ENCODE results near the gene EGFR. TPM values are rescaled to one million over a fixed set of nuclear protein-coding genes. Genes with fewer than 3 reads are reported as not detected.

The EGFR gene
- total and polyA plus RNA-seq, 11 donors, result 2.3 to 29.6 (median 7.0) TPM

DNA sequence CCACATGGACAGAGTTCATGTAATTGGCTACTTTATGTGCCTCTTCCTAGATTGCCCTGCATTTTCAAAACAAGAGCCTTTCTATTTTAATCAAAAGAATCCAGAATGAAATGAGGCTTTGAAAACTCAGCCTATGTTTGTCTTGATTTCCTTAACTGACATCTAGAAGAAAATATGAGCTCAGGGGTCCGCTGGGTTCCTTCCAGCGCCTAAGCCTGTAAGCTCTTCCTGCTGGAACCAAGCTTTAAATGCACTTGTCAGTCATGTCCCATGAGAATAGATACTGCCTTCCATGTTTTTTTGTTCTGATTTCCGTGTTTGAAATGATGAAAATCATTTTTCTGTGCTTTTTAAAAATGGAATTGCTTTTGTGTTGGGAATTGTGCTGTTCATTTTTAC, 74.2 kb downstream of the EGFR start:
- no peaks in the 10 kb centered on the region for H3K27me3 ChIP-seq
- H3K9me3 ChIP-seq, result no peaks in the 10 kb centered on the region
- TF ChIP-seq, protein P1, sequence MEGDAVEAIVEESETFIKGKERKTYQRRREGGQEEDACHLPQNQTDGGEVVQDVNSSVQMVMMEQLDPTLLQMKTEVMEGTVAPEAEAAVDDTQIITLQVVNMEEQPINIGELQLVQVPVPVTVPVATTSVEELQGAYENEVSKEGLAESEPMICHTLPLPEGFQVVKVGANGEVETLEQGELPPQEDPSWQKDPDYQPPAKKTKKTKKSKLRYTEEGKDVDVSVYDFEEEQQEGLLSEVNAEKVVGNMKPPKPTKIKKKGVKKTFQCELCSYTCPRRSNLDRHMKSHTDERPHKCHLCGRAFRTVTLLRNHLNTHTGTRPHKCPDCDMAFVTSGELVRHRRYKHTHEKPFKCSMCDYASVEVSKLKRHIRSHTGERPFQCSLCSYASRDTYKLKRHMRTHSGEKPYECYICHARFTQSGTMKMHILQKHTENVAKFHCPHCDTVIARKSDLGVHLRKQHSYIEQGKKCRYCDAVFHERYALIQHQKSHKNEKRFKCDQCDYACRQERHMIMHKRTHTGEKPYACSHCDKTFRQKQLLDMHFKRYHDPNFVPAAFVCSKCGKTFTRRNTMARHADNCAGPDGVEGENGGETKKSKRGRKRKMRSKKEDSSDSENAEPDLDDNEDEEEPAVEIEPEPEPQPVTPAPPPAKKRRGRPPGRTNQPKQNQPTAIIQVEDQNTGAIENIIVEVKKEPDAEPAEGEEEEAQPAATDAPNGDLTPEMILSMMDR (IDR thresholded peaks at IDR 0.05), result no peak
- no peak for TF ChIP-seq POLR2A (IDR thresholded peaks at IDR 0.05)
- H3K36me3 ChIP-seq, result no peaks in the 10 kb centered on the region
- WGBS, 4 donors, result 41 to 66% (median 55%) methylated on average over 3 of the region's 3 CpGs
- intact Hi-C loops (cut with DNase I), result loop anchor here in 2 of 10 donors (1.0 to 5.0 kb wide), 2 partner anchors 40 to 76 kb away; partner anchors contain the start of gene EGFR (in 1 of the 2)
- H3K4me3 ChIP-seq, result no peak overlapping the region
- H3K4me1 ChIP-seq, result peaks cover 0 to 55% (median 26%) of the 10 kb centered on the region in 12 donors
- H3K27ac ChIP-seq, result peak overlapping the region in 8 of 12 donors; percentile 3 to 46 (median 28)
- ATAC-seq, result no peak
- DNase-seq, result peak in 1 of 5 donors; percentile 14

DNA sequence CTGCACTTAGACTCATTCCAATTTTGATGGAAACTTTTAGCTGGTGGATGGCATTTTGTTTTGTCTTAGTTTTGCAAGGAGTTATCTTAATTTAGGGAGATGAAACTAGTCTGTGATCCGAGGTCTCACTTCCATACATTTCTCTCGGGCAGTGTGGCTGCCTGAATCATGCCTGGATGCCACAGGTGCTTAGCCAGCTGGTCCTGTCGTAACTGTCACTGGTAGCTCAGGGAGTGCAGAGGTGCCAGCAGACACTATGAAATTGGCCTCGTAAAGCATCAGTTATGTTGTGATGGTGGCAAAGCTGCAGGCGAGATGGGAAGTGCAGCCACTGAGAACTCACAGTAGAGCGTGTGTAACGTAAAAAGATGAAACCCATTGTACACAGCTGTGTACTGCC, 74.9 kb downstream of the EGFR start:
- intact Hi-C loops (cut with DNase I), result loop anchor here in 2 of 10 donors (1.0 to 5.0 kb wide), 2 partner anchors 40 to 76 kb away; partner anchors contain the start of gene EGFR (in 1 of the 2)
- Histone ChIP-seq H3K27me3 (no peaks in the 10 kb centered on the region), H3K4me1 (peaks cover 0 to 62% (median 28%) of the 10 kb centered on the region in 12 donors), H3K27ac (peak overlapping the region in 6 of 12 donors; percentile 10 to 46 (median 36)), H3K9me3 (no peaks in the 10 kb centered on the region), H3K4me3 (no peak overlapping the region), H3K36me3 (no peaks in the 10 kb centered on the region)
- DNase-seq (no peak), ATAC-seq (peak in 1 of 4 donors; percentile 21)
- WGBS, 4 donors, result 73 to 88% (median 76%) methylated on average over 7 of the region's 7 CpGs
- TF ChIP-seq, protein P1 (IDR thresholded peaks at IDR 0.05), result no peak
- no peak for TF ChIP-seq POLR2A (IDR thresholded peaks at IDR 0.05)

DNA sequence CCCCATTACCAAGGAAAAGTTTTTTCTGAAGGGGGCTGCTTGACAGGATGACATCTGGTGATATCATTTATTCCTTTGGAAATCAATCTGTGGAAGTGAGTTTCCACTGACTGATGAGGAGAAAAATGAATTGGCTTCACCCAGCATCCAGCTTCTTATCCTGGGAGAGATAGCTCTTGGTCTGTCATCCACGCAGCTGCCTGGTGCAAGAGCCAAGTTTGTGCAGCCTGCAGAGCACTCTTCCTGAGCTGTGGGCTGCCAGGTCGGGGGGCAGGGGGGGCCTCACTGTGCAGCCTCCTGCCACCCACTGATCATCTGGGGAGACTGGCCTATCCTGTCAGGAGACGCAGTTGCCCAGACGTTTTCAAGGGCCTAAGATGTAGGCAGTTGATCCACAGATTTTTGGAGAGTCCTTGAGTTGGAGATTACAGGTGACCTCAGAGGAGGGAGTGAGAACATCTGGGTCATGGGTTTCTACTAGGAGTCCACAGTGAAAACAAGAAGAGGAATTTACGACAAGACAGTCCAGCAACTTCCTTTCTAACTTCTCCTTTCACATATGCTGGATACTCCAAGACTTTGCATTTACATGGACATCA, 75.4 kb downstream of the EGFR start:
- Histone ChIP-seq H3K4me3 (no peak overlapping the region), H3K27ac (peak overlapping the region in 5 of 12 donors; percentile 10 to 46 (median 36)), H3K27me3 (no peaks in the 10 kb centered on the region), H3K4me1 (peaks cover 0 to 63% (median 29%) of the 10 kb centered on the region in 12 donors), H3K9me3 (no peaks in the 10 kb centered on the region), H3K36me3 (no peaks in the 10 kb centered on the region)
- WGBS, 4 donors, result 48 to 57% (median 57%) methylated on average over 4 to 5 of the region's 5 CpGs
- ATAC-seq, result peak in 1 of 4 donors; percentile 48
- peak in 1 of 5 donors; percentile 37 for DNase-seq
- TF ChIP-seq POLR2A (IDR thresholded peaks at IDR 0.05), result no peak
- TF ChIP-seq, protein P1 (IDR thresholded peaks at IDR 0.05), result no peak
- intact Hi-C loops (cut with DNase I), result loop anchor here in 1 of 10 donors (5.0 kb wide), 1 partner anchor 77 kb away; the partner anchor contains the start of gene EGFR

DNA sequence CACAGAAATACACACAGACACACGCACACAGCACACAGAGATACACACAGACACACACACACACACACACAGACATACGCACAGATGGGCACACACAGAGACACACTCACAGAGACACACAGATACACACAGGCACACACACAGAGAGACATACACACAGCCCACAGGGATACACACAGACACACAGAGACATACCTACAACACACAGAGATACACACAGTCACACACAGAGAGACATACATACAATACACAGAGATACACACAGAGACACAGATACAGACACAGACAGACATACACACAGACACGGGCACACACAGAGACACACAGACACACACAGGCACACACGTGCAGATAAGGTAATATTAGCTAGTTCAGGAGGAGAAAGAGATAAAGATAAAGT, 76.9 kb downstream of the EGFR start:
- no peaks in the 10 kb centered on the region for H3K36me3 ChIP-seq
- WGBS, 4 donors, result 86 to 94% (median 93%) methylated on average over 4 of the region's 4 CpGs
- H3K4me1 ChIP-seq, result peaks cover 0 to 77% (median 34%) of the 10 kb centered on the region in 12 donors
- H3K27ac ChIP-seq, result no peak overlapping the region
- no peak overlapping the region for H3K4me3 ChIP-seq
- ATAC-seq (no peak), DNase-seq (no peak)
- no peaks in the 10 kb centered on the region for H3K27me3 ChIP-seq
- intact Hi-C loops (cut with DNase I), result no loop called here
- TF ChIP-seq, protein P1 (IDR thresholded peaks at IDR 0.05), result no peak
- TF ChIP-seq POLR2A (IDR thresholded peaks at IDR 0.05), result no peak
- H3K9me3 ChIP-seq, result no peaks in the 10 kb centered on the region

Measured in heart left ventricle (tissue), 16 donors.